Aorta (tissue), 5 donors: ENCODE data around the gene ZNF292. TPM values are rescaled to one million over a fixed set of nuclear protein-coding genes. Genes with fewer than 3 reads are reported as not detected.
"Not testable (repeated sequence)": the region's sequence is repeated elsewhere in the genome, so short reads cannot be mapped to it uniquely, and the experiment has no call there.

ENCODE experiments used
- ATAC-seq: fragments of 200-7000 bp; cut with Tn5 transposase; one replicate; pipeline ENCODE4 v1.9.1; 2022; ENCODE audit warnings: moderate library complexity; ENCODE audit not compliant: low FRiP score
- DNase-seq, 2 donors: peaks; one replicate each; pipeline ENCODE4 v3.0.0-alpha.2; 2020
- H3K27ac ChIP-seq, 2 donors: one replicate each; pipeline ENCODE4 v1.5.1; 2013; ENCODE audit warnings: low read length in 2 of 2, mild to moderate bottlenecking in 2 of 2, moderate library complexity in 2 of 2, control low read depth in 1 of 2, inconsistent platforms in 1 of 2, low read depth in 1 of 2
- H3K27me3 ChIP-seq, 2 donors: one replicate each; pipeline ENCODE4 v1.6.1; 2013; ENCODE audit warnings: control low read depth in 1 of 2, low read length in 1 of 2, mild to moderate bottlenecking in 1 of 2, moderate library complexity in 1 of 2; ENCODE audit not compliant: insufficient read depth in 2 of 2, control insufficient read depth in 1 of 2
- H3K36me3 ChIP-seq, 2 donors: one replicate each; pipeline ENCODE4 v1.6.1; 2013; ENCODE audit warnings: control low read depth in 1 of 2, low read length in 1 of 2, mild to moderate bottlenecking in 1 of 2; ENCODE audit not compliant: insufficient read depth in 2 of 2, control insufficient read depth in 1 of 2
- H3K4me1 ChIP-seq, 2 donors: one replicate each; pipeline ENCODE4 v1.6.1; 2013; ENCODE audit warnings: low read length in 2 of 2, control low read depth in 1 of 2, mild to moderate bottlenecking in 1 of 2, moderate library complexity in 1 of 2; ENCODE audit not compliant: insufficient read depth in 2 of 2, control insufficient read depth in 1 of 2
- H3K4me3 ChIP-seq, 2 donors: one replicate each; pipeline ENCODE4 v1.5.1; 2013; ENCODE audit warnings: low read length in 2 of 2, control low read depth in 1 of 2, mild to moderate bottlenecking in 1 of 2
- H3K9me3 ChIP-seq: one replicate; pipeline ENCODE4 v1.6.1; 2013; ENCODE audit warnings: mild to moderate bottlenecking, low read length; ENCODE audit not compliant: control insufficient read depth
- WGBS, 2 donors: extraction: QIAGEN DNeasy Blood & Tissue Kit; methylation state at CpG; one replicate each; pipeline ENCODE4 v1.1.7; 2013; 5-methylcytosine and 5-hydroxymethylcytosine counted together
- intact Hi-C, 2 donors: fragments of 100-400 bp; cut with DNase I; formaldehyde crosslinking; loops; one replicate each; pipeline versions ENCODE4 v1.14.2 to v1.15.0; 2022
- polyA plus RNA-seq, 2 donors: library from polyadenylated mRNA; stranded (reverse); fragments of 200-250 nt; gene quantifications; one replicate each; pipeline ENCODE4 v1.2.3, GENCODE V29; 2013
- total RNA-seq, 2 donors: library from RNA; stranded (reverse); fragmentation: NEBNext Ultra II Directional; extraction: Animal tissue kit (Norgen Biotek cat#: 25700); gene quantifications; one replicate each; pipeline ENCODE4 v1.2.1, GENCODE V29; 2021
- donor health status: healthy with polysubstance abuse.
- donor health status: Bipolar disorder and iron deficiency.
- donor health status: DM: no; HTN: no; CAD: no.
- donor health status: DM: no; HTN: no; CAD: no.
- donor health status: DM: yes; HTN: yes; CAD: no.

ZNF292 gene
- total and polyA plus RNA-seq, 4 donors = 3.4 to 71.6 (median 32.8) TPM

DNA sequence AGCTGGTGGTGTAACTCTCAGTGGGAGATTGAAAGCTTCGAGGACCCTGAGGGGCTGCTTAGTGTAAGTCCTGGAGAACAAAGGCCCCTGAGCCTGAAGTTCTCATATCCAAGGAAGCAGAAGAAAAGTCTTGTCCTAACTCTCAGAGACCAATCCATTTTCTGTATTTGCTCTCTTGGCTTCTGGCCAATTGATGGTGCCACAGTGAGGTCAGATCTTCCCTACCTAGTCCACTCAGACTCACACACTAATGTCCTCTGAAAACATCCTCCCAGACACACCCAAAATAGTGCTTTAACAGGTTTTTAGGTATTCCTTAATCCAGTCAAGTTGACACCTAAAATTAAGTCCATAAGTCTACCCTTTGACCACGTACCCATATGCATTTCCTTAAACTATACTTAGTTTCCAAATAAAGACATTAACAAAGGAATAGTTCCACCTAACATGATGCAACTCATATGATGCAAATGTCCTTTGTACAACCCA is 29.4 kb downstream of the ZNF292 start:
- no peak for ATAC-seq

GRCh38 chr6:87196275-87196842 is 41.0 kb downstream of the ZNF292 start:
- no peaks in the 10 kb centered on the region for H3K9me3 ChIP-seq
- H3K4me3 ChIP-seq = no peak overlapping the region
- no peaks in the 10 kb centered on the region for H3K27me3 ChIP-seq
- H3K27ac ChIP-seq = no peak overlapping the region
- intact Hi-C loops = no loop called here
- peaks cover 0 to 3% of the 10 kb centered on the region in 2 donors for H3K4me1 ChIP-seq
- ATAC-seq = no peak
- WGBS, 2 donors = 93 to 97% methylated on average over 1 of the region's 1 CpG
- H3K36me3 ChIP-seq = no peaks in the 10 kb centered on the region
- DNase-seq = no peak

More for the DNA sequence above, 29.4 kb downstream of the ZNF292 start:
- H3K4me1 ChIP-seq = peaks cover 0 to 5% of the 10 kb centered on the region in 2 donors
- no peak overlapping the region for H3K4me3 ChIP-seq
- 95 to 96% methylated on average over 2 of the region's 2 CpGs for WGBS, 2 donors
- no peaks in the 10 kb centered on the region for H3K36me3 ChIP-seq
- H3K9me3 ChIP-seq = no peaks in the 10 kb centered on the region
- intact Hi-C loops = no loop called here
- H3K27ac ChIP-seq = no peak overlapping the region
- no peak for DNase-seq
- H3K27me3 ChIP-seq = no peaks in the 10 kb centered on the region

- ATAC-seq = no peak
- peaks cover 0 to 3% of the 10 kb centered on the region in 2 donors for H3K4me1 ChIP-seq
- H3K36me3 ChIP-seq = no peaks in the 10 kb centered on the region
- no peaks in the 10 kb centered on the region for H3K27me3 ChIP-seq
- H3K4me3 ChIP-seq = no peak overlapping the region
- no peak overlapping the region for H3K27ac ChIP-seq
- no peaks in the 10 kb centered on the region for H3K9me3 ChIP-seq
- intact Hi-C loops = no loop called here
- DNase-seq = no peak
- 95 to 96% methylated on average over 3 of the region's 3 CpGs for WGBS, 2 donors
Observed at GRCh38 chr6:87197547-87197946, 42.2 kb downstream of the ZNF292 start.

- H3K4me3 ChIP-seq, H3K9me3 ChIP-seq, DNase-seq, ATAC-seq, intact Hi-C loops, H3K36me3 ChIP-seq, H3K27me3 ChIP-seq, H3K4me1 ChIP-seq, H3K27ac ChIP-seq: not testable (repeated sequence)
- WGBS, 2 donors = 94 to 96% methylated on average over 15 of the region's 15 CpGs
Observed at GRCh38 chr6:87198022-87198810, 42.9 kb downstream of the ZNF292 start.

- no peak for ATAC-seq
- H3K27ac ChIP-seq = no peak overlapping the region
- H3K4me3 ChIP-seq = no peak overlapping the region
- no peaks in the 10 kb centered on the region for H3K36me3 ChIP-seq
- intact Hi-C loops = no loop called here
- no peaks in the 10 kb centered on the region for H3K27me3 ChIP-seq
- H3K9me3 ChIP-seq = no peaks in the 10 kb centered on the region
- DNase-seq = no peak
- WGBS, 2 donors = 0 to 9% methylated on average over 1 of the region's 1 CpG
- H3K4me1 ChIP-seq = peaks cover 0 to 3% of the 10 kb centered on the region in 2 donors
Observed at GRCh38 chr6:87199787-87200186, 44.4 kb downstream of the ZNF292 start.

DNA sequence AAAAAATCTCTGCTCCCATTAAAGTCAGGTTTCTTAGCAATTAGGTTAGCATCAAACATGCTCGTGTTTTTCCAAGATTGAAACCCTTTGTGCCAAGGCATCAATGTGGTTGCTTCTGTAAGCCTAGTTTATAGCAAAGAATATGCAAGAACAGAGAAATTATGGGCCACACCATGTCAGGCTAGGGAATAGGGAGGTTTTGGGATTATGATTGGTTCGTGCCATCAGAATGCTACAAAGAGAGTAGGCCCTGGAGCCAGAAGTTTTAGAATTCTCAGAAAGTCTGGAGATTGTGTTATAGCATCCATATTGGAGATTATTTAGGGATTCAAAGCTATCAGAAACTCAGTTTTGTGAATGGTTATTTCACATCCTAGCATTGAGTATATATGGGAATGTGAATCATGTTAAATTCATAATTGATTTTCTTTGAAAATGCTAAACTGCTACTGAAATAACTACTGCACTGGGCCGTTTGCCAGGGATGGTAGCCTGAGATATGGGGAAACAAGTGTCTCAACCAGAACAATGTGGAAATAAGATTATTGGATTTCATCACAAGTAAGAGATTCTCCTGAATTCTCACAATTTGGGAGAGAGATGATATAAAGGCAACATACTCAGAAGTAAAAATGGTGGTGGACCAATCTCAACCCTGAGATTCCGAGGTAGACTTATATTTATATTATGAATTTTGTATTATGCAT is 45.3 kb downstream of the ZNF292 start:
- intact Hi-C loops = no loop called here
- Histone ChIP-seq H3K27ac (no peak overlapping the region), H3K27me3 (no peaks in the 10 kb centered on the region), H3K4me1 (peaks cover 0 to 3% of the 10 kb centered on the region in 2 donors), H3K4me3 (no peak overlapping the region), H3K36me3 (no peaks in the 10 kb centered on the region), H3K9me3 (no peaks in the 10 kb centered on the region)
- 92 to 94% methylated on average over 4 of the region's 4 CpGs for WGBS, 2 donors
- DNase-seq (no peak), ATAC-seq (no peak)

DNA sequence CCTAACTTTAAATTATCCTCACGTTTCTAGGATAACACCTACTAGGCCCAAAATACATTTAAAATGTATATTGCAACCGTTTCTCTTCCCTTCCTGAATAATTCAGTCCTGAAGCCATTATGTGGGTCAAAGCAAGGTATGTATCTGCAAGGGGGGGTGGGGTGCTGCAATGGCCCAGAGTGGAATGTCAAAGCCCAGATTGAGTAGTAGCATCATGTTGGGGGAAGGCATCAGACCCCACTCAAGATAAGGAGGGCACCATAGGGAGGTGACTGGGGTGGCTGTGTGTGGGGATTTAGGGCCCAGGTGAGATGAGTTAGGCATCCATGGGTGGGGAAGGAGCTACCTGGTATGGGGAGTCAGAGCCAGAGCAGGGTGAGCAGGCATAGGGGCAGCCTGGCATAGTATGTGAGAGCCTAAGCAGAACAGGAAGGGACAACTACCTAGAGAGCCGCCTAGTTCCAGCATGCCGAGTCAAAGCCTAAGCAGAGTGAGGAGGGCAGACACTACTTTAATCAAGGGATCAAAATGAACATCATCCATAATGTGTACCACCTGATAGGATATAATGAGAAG is 48.2 kb downstream of the ZNF292 start:
- peaks cover 2 to 6% of the 10 kb centered on the region in 2 donors for H3K4me1 ChIP-seq
- no peak overlapping the region for H3K4me3 ChIP-seq
- ATAC-seq = peak; percentile 11
- H3K27me3 ChIP-seq = no peaks in the 10 kb centered on the region
- WGBS, 2 donors = 84 to 87% methylated on average over 4 of the region's 4 CpGs
- no peaks in the 10 kb centered on the region for H3K9me3 ChIP-seq
- no peak overlapping the region for H3K27ac ChIP-seq
- intact Hi-C loops = no loop called here
- no peaks in the 10 kb centered on the region for H3K36me3 ChIP-seq
- DNase-seq = no peak

- Histone ChIP-seq H3K9me3 (no peaks in the 10 kb centered on the region), H3K36me3 (no peaks in the 10 kb centered on the region), H3K4me3 (no peak overlapping the region), H3K4me1 (peaks cover 2 to 7% of the 10 kb centered on the region in 2 donors), H3K27ac (no peak overlapping the region), H3K27me3 (no peaks in the 10 kb centered on the region)
- WGBS, 2 donors = 70 to 75% methylated on average over 3 of the region's 3 CpGs
- ATAC-seq (no peak), DNase-seq (no peak)
- intact Hi-C loops = no loop called here
Observed at GRCh38 chr6:87209812-87210211, 54.4 kb downstream of the ZNF292 start.
